ENCODE results near the gene CMTM1. TPM values are rescaled to one million over a fixed set of nuclear protein-coding genes. Genes with fewer than 3 reads are reported as not detected.
"Not testable (repeated sequence)": the region's sequence is repeated elsewhere in the genome, so short reads cannot be mapped to it uniquely, and the experiment has no call there.

The CMTM1 gene
- total RNA-seq, 4 donors from 2014 or later, result 2.0 to 5.1 (median 2.1) TPM; not detected in 1

DNA sequence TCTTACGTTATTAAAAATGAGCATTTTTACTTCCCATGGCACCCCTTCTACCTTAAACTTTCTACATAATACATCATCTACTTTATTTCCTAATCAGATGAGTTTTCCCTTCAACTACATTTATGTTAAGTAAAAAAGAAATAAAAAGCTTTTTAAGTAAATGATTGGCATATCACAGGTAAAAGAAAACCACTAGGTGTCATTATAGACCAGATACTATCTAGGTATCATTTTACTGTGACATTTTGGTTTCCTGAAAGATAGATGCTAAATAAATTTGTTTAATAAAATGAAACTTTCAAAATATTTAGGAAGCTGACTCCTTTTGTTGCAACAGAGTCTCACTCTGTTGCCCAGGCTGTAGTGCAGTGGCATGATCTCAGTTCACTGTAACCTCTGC lies 3.8 kb upstream of the CMTM1 start:
- H3K9me3 ChIP-seq, result no peaks in the 10 kb centered on the region
- DNase-seq (ENCODE audit: low spot score in 2 of 2), result no peak
- WGBS, 2 donors, result 75 to 87% methylated on average over 1 of the region's 1 CpG
- H3K4me1 ChIP-seq, result peaks cover 0 to 4% (median 2%) of the 10 kb centered on the region in 4 donors
- no peak for TF ChIP-seq EP300 (IDR thresholded peaks at IDR 0.05)
- TF ChIP-seq POLR2A (IDR thresholded peaks at IDR 0.05), result no peak
- TF ChIP-seq, protein P1, sequence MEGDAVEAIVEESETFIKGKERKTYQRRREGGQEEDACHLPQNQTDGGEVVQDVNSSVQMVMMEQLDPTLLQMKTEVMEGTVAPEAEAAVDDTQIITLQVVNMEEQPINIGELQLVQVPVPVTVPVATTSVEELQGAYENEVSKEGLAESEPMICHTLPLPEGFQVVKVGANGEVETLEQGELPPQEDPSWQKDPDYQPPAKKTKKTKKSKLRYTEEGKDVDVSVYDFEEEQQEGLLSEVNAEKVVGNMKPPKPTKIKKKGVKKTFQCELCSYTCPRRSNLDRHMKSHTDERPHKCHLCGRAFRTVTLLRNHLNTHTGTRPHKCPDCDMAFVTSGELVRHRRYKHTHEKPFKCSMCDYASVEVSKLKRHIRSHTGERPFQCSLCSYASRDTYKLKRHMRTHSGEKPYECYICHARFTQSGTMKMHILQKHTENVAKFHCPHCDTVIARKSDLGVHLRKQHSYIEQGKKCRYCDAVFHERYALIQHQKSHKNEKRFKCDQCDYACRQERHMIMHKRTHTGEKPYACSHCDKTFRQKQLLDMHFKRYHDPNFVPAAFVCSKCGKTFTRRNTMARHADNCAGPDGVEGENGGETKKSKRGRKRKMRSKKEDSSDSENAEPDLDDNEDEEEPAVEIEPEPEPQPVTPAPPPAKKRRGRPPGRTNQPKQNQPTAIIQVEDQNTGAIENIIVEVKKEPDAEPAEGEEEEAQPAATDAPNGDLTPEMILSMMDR (IDR thresholded peaks at IDR 0.05), result no peak
- H3K27me3 ChIP-seq, result no peaks in the 10 kb centered on the region
- H3K36me3 ChIP-seq, result peaks cover 0 to 76% (median 0%) of the 10 kb centered on the region in 3 donors
- H3K4me3 ChIP-seq, result no peak overlapping the region
- no peak overlapping the region for H3K27ac ChIP-seq

DNA sequence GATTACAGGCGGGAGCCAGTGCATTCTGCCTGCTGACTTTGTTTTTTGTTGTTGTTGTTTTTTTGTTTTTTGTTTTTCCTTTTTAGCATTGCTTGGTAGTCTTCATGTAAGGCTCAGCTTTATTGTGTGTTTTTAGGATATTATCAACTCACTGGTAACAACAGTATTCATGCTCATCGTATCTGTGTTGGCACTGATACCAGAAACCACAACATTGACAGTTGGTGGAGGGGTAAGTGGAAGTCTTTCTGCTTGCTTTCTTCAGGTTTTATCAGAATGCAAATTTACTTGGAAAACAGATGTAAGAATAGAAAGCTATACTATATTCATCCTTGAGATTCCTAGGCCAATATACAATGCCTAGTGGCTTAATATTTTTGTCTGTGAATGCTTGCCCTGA lies 3.3 kb upstream of the CMTM1 start:
- 79 to 88% methylated on average over 2 of the region's 2 CpGs for WGBS, 2 donors
- Histone ChIP-seq H3K27ac (no peak overlapping the region), H3K36me3 (peaks cover 0 to 78% (median 0%) of the 10 kb centered on the region in 3 donors), H3K27me3 (no peaks in the 10 kb centered on the region), H3K4me1 (peaks cover 0 to 3% (median 0%) of the 10 kb centered on the region in 4 donors), H3K4me3 (no peak overlapping the region), H3K9me3 (no peaks in the 10 kb centered on the region)
- TF ChIP-seq, protein P1 (IDR thresholded peaks at IDR 0.05), result no peak
- no peak for TF ChIP-seq POLR2A (IDR thresholded peaks at IDR 0.05)
- TF ChIP-seq EP300 (IDR thresholded peaks at IDR 0.05), result no peak
- no peak for DNase-seq (ENCODE audit: low spot score in 2 of 2)

- H3K27ac ChIP-seq, result no peak overlapping the region
- no peak for DNase-seq (ENCODE audit: low spot score in 2 of 2)
- peaks cover 0 to 3% (median 0%) of the 10 kb centered on the region in 4 donors for H3K4me1 ChIP-seq
- H3K4me3 ChIP-seq, result no peak overlapping the region
- 85 to 91% methylated on average over 2 of the region's 2 CpGs for WGBS, 2 donors
- no peaks in the 10 kb centered on the region for H3K27me3 ChIP-seq
- no peaks in the 10 kb centered on the region for H3K9me3 ChIP-seq
- H3K36me3 ChIP-seq, result peaks cover 0 to 77% (median 0%) of the 10 kb centered on the region in 3 donors
- TF ChIP-seq EP300 (IDR thresholded peaks at IDR 0.05) (no peak), POLR2A (IDR thresholded peaks at IDR 0.05) (no peak)
- TF ChIP-seq, protein P1 (IDR thresholded peaks at IDR 0.05), result no peak
Observed at GRCh38 chr16:66563574-66564334, 2.5 kb upstream of the CMTM1 start.

DNA sequence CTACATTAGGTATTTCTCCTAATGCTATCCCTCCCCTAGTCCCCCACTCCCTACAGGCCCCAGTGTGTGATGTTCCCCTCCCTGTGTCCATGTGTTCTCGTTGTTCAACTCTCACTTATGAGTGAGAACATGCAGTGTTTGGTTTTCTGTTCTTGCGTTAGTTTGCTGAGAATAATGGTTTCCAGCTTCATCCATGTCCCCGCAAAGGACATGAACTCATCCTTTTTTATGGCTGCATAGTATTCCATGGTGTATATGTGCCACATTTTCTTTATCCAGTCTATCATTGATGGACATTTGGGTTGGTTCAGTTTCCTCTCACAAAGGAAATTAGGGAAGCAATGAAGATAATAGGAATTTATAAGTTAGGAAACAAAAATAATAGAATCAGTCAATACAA lies 1.0 kb downstream of the CMTM1 start:
- WGBS, 2 donors, result 97 to 99% methylated on average over 3 of the region's 3 CpGs
- H3K27ac ChIP-seq; H3K4me3 ChIP-seq; H3K9me3 ChIP-seq; DNase-seq (ENCODE audit: low spot score in 2 of 2); H3K27me3 ChIP-seq: not testable (repeated sequence)
- H3K4me1 ChIP-seq, result peaks cover 0 to 16% (median 2%) of the 10 kb centered on the region in 4 donors
- peaks cover 0 to 46% (median 0%) of the 10 kb centered on the region in 3 donors for H3K36me3 ChIP-seq

GRCh38 chr16:66568355-66568754 lies 2.1 kb downstream of the CMTM1 start:
- Histone ChIP-seq H3K27me3 (no peaks in the 10 kb centered on the region), H3K27ac (no peak overlapping the region), H3K9me3 (no peaks in the 10 kb centered on the region), H3K4me3 (no peak overlapping the region), H3K4me1 (peaks cover 0 to 12% (median 2%) of the 10 kb centered on the region in 4 donors), H3K36me3 (peaks cover 0 to 41% (median 0%) of the 10 kb centered on the region in 3 donors)
- TF ChIP-seq EP300 (IDR thresholded peaks at IDR 0.05), result no peak
- no peak for TF ChIP-seq POLR2A (IDR thresholded peaks at IDR 0.05)
- TF ChIP-seq, protein P1 (IDR thresholded peaks at IDR 0.05), result no peak
- DNase-seq (ENCODE audit: low spot score in 2 of 2), result no peak
- 84 to 97% methylated on average over 2 of the region's 2 CpGs for WGBS, 2 donors
